ENCODE measurements around the gene MIEF1. TPM values are rescaled to one million over a fixed set of nuclear protein-coding genes. Genes with fewer than 3 reads are reported as not detected.
A peak's percentile ranks its signal among the peaks of the same experiment; 100 is the strongest.

The MIEF1 gene
- total RNA-seq, 1 donor from 2014 or later = 35.5 TPM

- no peak for DNase-seq (ENCODE audit: extremely low spot score, unreplicated experiment)
- peaks cover 53% of the 10 kb centered on the region for H3K4me1 Mint-ChIP-seq (ENCODE audit: unreplicated experiment)
- peak overlapping the region; percentile 97 for H3K27ac Mint-ChIP-seq
- peak overlapping the region; percentile 98 for H3K4me3 Mint-ChIP-seq
- peaks cover 5% of the 10 kb centered on the region for H3K36me3 Mint-ChIP-seq
- peak; percentile 47 for TF ChIP-seq CTCF (conservative IDR thresholded peaks at IDR 0.05)
- H3K27me3 Mint-ChIP-seq = no peaks in the 10 kb centered on the region
- H3K9me3 Mint-ChIP-seq = no peaks in the 10 kb centered on the region
Observed at GRCh38 chr22:39530692-39531331, 28.7 kb downstream of the MIEF1 start.

- Mint-ChIP-seq H3K27me3 (no peaks in the 10 kb centered on the region), H3K4me1 (ENCODE audit: unreplicated experiment) (peaks cover 51% of the 10 kb centered on the region)
Observed at GRCh38 chr22:39532215-39533073, 30.4 kb downstream of the MIEF1 start, which contains the start of gene RPS19BP1. TSS of gene RPS19BP1 (minus strand) at chr22:39532748. CDS start at chr22:39532738, 10 bp downstream.

GRCh38 chr22:39534092-39534506, 32.0 kb downstream of the MIEF1 start:
- DNase-seq (ENCODE audit: extremely low spot score, unreplicated experiment) = no peak
- Mint-ChIP-seq H3K9me3 (no peaks in the 10 kb centered on the region), H3K27me3 (no peaks in the 10 kb centered on the region), H3K27ac (peak overlapping the region; percentile 35), H3K4me3 (peak overlapping the region; percentile 68), H3K36me3 (peaks cover 5% of the 10 kb centered on the region), H3K4me1 (ENCODE audit: unreplicated experiment) (peaks cover 36% of the 10 kb centered on the region)
- TF ChIP-seq CTCF (conservative IDR thresholded peaks at IDR 0.05) = no peak

More at GRCh38 chr22:39532215-39533073, 30.4 kb downstream of the MIEF1 start, which contains the start of gene RPS19BP1:
- Mint-ChIP-seq H3K36me3 (peaks cover 5% of the 10 kb centered on the region), H3K27ac (peak within 1 kb of the TSS; percentile 97), H3K9me3 (no peaks in the 10 kb centered on the region), H3K4me3 (peak within 1 kb of the TSS; percentile 98)
- DNase-seq (ENCODE audit: extremely low spot score, unreplicated experiment) = peak; percentile 97
- no peak for TF ChIP-seq CTCF (conservative IDR thresholded peaks at IDR 0.05)

- peak; percentile 94 for DNase-seq (ENCODE audit: extremely low spot score, unreplicated experiment)
- peak overlapping the region; percentile 35 for H3K27ac Mint-ChIP-seq
- no peaks in the 10 kb centered on the region for H3K9me3 Mint-ChIP-seq
- TF ChIP-seq CTCF (conservative IDR thresholded peaks at IDR 0.05) = peak; percentile 99
- H3K4me1 Mint-ChIP-seq (ENCODE audit: unreplicated experiment) = peaks cover 31% of the 10 kb centered on the region
- no peaks in the 10 kb centered on the region for H3K27me3 Mint-ChIP-seq
- peaks cover 4% of the 10 kb centered on the region for H3K36me3 Mint-ChIP-seq
- peak overlapping the region; percentile 68 for H3K4me3 Mint-ChIP-seq
Observed at GRCh38 chr22:39534591-39535356, 32.7 kb downstream of the MIEF1 start.

- DNase-seq (ENCODE audit: extremely low spot score, unreplicated experiment) = no peak
- no peak for TF ChIP-seq CTCF (conservative IDR thresholded peaks at IDR 0.05)
- no peak overlapping the region for H3K27ac Mint-ChIP-seq
- H3K27me3 Mint-ChIP-seq = peaks cover 2% of the 10 kb centered on the region
- H3K4me1 Mint-ChIP-seq (ENCODE audit: unreplicated experiment) = peaks cover 27% of the 10 kb centered on the region
- H3K36me3 Mint-ChIP-seq = no peaks in the 10 kb centered on the region
- no peak overlapping the region for H3K4me3 Mint-ChIP-seq
- no peaks in the 10 kb centered on the region for H3K9me3 Mint-ChIP-seq
Observed at GRCh38 chr22:39535357-39535725, 33.3 kb downstream of the MIEF1 start.

Data from type B pancreatic cell (in vitro differentiated cells).